ENCODE results near the gene MIA.
A peak's percentile ranks its signal among the peaks of the same experiment; 100 is the strongest.
"Not testable (repeated sequence)": the region's sequence is repeated elsewhere in the genome, so short reads cannot be mapped to it uniquely, and the experiment has no call there.

The MIA gene

DNA sequence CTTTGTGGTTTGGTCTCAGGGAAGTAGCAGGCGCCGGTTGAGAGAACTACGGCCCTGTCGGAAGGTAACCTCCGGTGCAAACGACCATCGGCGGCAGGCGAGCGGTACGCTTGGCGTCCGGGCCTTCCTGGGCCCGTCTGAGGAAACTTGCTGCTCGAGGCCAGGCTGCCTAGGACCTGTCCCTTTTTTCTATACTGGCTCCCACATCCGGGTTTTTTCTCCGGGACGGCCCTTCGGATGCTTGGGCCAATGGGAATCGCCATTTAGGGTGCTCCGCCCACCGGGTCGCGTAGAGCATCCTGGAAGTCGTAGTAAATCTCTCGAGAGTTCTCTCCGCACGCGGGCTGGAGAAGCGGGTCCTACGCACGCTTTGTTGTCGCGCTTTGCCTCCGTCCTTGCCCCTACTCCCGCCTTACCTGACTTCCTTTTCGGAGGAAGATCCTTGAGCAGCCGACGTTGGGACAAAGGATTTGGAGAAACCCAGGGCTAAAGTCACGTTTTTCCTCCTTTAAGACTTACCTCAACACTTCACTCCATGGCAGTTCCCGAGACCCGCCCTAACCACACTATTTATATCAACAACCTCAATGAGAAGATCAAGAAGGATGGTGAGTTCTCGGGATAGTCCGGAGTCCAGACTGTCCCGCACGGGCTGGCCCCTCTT is 24.3 kb upstream of the MIA start, which contains the start of gene SNRPA:
SNRPA (plus strand) TSS at position 330 of the 664 bp plus-strand sequence; CDS start at position 536, 206 bp downstream.
- peak; percentile 98 for DNase-seq (ENCODE audit: low spot score)

DNA sequence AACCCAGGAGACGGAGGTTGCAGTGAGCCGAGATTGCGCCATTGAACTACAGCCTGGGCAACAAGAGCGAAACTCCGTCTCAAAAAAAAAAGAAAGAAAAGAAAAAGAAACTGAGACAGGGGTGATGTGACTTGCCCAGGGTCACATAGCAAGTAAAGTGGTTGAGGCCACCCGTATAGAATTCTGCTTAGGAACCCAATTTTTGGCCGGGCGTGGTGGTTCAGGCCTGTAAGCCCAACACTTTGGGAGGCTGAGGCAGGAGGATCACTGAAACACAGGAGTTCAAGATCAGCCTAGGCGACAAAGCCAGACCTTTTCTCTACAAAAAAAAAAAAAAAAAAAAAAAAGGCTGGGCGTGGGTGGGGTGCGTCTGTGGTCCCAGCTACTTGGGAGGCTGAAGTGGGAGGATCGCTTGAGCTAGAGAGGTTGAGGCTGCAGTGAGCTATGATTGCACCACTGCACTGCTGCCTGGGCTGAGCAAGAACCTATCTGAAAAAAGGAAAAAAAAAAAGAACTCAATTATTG is 23.0 kb upstream of the MIA start:
- DNase-seq (ENCODE audit: low spot score): no peak

DNA sequence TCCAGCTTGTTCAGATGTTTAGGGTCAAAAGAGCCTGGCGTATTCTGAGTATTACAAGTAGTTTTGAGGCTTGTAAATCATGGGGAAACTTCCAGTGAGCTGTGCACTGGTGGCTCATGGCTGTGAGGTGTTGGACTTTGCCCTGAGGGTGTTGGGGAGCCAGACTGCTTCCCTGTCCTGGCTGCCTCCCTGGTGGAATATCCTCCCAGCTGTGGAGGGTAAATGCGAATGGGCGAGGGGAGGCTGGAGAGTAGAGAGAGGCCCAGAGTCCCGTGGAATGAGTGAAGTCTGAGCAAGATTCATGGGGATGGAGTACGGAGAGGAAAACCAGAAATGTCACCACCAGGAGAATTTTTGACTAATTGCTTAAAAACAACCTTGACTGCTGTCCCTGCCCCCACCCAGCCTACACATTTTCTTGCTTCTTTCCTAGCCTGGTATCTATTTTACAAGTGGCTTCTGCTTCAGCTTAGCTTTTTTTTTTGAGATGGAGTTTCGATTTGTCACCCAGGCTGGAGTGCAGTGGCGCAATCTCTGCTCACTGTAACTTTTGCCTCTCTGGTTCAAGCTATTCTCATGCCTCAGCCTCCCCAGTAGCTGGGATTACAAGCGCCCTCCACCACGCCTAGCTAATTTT is 20.6 kb upstream of the MIA start:
- no peak for DNase-seq (ENCODE audit: low spot score)

DNA sequence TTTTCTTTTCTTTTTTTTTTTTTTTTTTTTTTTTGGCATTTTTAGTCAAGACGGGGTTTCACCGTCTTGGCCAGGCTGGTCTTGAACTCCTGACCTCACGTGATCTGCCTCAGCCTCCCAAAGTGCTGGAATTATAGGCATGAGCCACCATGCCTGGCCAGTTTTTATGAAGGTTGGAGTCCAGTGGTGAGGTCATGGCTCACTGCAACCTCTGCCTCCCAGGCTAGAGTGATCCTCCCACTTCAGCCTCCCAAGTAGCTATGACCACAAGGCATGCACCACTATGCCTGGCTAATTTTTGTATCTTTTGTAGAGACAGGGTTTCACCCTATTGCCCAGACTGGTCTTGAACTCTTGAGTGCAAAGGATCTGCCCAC is 20.1 kb upstream of the MIA start:
- no peak for DNase-seq (ENCODE audit: low spot score)

DNA sequence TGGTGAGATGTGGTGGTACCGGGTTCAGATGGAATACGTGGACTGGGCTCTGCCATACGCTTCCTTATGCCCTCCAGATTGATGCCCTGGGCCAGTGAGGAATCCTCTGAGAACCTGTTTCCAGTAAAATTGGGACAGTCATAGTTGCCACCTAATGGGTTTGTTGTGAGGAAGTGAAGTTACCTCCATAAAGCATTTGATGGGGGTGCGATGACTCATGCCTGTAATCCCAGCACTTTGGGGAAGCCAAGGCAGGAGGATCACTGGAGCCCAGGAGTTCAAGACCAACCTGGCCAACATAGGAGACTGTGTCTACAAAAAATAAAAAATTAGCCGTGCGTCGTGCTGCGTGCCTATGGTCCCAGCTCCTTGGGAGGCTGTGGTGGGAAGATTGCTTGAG is 19.5 kb upstream of the MIA start:
- DNase-seq (ENCODE audit: low spot score): no peak

DNA sequence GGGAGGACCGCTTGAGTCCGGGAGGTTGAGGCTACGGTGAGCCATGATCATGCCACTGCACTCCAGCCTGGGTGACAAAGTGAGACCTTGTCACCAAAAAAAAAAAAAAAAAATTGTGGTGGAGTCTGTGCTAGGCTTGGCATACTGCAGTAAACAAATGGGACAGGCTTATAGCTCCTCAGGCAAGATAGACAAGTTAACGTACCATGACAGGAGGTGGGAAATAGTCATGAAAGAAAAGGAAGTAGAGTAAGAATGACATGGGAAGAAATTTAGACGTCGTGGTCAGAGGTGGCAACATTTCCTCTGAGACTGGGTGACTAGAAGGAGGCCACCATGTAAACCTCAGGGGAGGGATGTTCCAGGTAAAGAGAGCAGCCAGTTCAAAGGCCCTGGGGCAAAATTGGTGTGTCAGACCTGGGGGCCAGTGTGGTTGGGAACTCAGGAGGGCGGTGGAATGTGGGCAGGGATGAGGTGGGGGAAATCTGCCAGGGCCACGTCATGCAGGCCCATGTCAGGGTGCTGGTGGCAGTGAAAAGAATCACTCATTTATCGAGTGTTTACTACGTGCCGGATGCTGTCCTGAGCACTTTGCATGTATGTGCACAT is 18.7 kb upstream of the MIA start:
- DNase-seq (ENCODE audit: low spot score): no peak

DNA sequence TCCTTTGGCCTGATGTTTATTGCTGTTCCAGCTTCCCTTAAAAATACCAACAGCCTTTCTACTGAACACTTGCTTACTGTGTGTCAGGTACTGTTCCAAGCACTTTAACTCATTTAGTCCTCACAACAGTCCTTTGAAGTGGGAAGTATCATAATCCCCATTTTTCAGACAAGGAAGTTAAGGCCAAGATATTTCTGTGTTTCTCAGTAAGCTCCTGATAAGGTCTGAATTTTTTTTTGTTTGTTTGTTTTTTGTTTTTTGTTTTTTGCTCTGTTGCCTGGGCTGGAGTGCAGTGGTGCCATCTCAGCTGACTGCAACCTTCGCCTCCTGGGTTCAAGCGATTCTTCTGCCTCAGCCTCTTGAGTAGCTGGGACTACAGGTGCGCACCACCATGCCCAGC is 16.8 kb upstream of the MIA start:
- DNase-seq (ENCODE audit: low spot score): no peak

DNA sequence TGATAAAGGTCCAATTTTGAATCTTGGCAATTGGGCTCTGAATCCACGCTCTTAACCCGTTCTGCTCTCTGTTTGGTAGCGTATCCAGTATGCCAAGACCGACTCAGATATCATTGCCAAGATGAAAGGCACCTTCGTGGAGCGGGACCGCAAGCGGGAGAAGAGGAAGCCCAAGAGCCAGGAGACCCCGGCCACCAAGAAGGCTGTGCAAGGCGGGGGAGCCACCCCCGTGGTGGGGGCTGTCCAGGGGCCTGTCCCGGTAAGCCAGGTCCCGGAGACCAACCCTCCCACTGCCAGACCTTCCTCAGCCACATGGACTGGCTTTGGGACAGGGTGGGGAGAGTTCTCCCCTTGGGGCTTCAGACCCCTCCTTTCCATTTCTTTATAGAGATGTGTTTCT is 16.0 kb upstream of the MIA start:
- DNase-seq (ENCODE audit: low spot score): no peak

DNA sequence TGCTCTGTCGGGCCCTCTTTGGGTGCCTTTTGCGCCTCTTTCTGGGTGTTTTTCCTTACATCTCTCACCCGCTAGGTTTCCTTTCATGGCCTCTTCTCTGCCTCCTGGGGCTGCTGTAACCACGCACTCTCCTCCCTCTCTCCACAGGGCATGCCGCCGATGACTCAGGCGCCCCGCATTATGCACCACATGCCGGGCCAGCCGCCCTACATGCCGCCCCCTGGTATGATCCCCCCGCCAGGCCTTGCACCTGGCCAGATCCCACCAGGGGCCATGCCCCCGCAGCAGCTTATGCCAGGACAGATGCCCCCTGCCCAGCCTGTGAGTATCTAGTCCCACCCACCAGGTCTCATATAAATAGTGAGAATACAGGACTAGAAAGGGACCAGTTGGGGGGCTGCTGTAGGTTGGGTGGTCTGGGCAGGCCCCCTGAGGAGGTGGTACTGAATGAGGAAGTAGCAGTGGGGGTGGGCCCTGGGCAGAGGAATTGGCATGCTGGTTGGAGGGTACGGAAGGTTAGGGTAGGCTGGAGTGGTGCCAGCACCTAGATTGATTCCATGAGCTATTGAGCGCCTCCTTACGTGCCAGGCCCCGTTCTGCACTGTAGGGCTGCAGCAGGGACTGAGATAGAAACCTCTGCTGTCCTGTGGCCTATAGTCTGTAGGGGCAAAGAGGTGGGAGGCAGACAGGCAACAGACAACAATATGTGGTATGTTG is 12.4 kb upstream of the MIA start:
- DNase-seq (ENCODE audit: low spot score): no peak

DNA sequence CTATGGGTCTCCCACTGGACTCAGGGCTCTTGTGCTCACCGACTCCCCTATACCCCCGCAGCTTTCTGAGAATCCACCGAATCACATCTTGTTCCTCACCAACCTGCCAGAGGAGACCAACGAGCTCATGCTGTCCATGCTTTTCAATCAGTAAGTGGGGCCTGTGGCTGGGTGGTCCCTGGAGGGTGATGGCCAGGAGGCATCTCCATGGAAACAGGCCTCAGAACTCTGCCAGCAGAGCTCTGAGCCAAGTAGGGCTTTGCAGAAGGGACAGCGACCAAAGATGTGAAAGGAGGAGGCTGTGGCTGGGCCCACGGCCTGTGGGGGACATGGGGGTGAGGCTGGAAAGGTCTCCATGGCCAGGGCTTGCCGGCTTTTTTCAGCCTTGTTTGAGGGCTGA is 11.8 kb upstream of the MIA start:
- DNase-seq (ENCODE audit: low spot score): no peak

DNA sequence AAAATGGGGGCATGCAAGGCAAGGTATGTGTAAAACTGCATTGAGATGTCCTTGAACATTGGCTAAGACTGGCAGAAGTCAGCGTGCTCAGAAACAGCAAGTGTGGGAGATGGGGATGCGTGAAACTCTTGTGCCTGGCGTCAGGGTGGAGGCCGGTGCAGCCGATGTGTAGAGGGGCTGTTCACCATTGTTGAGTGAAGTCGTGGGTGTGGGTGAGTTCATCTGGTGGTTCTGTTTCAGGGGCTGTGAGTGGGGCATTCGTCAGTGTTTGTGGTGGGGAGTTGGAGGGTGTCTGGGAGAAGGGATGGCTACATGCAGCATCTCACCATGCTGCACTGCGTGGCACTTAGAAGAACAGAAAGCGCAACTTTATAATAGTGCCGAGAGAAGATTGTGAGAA is 11.4 kb upstream of the MIA start:
- no peak for DNase-seq (ENCODE audit: low spot score)

DNA sequence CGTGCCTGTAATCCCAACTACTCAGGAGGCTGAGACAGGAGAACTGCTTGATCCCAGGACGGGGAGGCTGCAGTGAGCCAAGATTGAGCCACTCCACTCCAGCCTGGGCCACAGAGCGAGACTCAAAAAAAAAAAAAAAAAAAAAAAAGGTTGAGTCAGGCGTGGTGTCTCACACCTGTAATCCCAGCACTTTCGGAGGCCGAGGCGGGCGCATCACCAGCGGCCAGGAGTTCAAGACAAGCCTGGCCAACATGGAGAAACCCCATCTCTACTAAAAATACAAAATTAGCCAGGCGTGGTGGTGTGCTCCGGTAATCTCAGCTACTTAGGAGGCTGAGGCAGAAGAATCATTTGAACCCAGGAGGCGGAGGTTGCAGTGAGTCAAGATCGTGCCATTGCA is 8.9 kb upstream of the MIA start:
- not testable (repeated sequence) for DNase-seq (ENCODE audit: low spot score)

DNA sequence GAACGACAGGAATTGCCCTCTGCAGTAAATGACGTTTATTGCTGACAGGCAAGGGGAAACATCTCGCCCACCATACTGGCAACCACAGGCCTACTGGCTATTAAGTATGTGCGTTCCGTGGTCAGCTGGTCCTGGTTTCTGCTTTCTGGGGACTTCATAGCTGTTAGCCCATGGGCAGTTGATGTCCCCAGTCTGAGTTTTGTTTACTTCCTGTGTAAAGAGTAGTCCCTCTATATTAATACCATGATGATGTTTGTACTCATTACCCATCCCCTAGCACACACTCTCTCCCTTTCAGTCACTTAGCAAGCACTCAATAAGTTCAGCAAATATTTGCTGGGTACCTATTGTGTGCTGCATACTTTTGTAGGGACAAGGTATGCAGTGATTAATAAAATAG is 6.5 kb upstream of the MIA start:
- DNase-seq (ENCODE audit: low spot score): no peak

DNA sequence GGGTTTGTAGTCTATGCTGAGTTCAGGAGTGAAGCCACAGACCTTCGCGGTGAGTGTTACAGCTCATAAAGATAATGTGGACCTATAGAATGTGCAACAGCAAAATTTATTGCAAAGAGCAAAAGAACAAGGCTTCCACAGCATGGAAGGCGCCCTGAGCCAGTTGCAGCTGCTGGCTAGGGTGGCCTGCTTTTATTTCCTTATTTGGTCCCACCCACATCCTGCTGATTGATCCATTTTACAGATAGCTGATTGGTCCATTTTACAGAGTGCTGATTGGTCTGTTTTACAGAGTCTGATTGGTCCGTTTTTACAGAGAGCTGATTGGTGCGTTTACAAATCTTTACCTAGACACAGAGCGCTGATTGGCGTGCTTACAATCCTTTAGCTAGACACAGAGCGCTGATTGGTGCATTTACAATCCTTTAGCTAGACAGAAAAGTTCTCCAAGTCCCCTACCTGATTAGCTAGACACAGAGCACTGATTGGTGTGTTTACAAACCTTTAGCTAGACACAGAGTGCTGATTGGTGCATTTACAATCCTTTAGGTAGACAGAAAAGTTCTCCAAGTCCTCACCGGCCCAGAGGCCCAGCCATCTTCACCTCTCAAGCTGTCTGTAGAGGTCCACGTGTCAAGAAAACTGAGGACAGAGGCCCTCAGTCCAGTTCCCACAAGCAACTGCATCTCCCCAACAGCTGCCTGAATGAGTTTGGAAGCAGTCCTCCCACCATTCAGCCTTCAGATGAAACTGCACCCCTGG is 4.0 kb upstream of the MIA start:
- DNase-seq (ENCODE audit: low spot score): not testable (repeated sequence)

DNA sequence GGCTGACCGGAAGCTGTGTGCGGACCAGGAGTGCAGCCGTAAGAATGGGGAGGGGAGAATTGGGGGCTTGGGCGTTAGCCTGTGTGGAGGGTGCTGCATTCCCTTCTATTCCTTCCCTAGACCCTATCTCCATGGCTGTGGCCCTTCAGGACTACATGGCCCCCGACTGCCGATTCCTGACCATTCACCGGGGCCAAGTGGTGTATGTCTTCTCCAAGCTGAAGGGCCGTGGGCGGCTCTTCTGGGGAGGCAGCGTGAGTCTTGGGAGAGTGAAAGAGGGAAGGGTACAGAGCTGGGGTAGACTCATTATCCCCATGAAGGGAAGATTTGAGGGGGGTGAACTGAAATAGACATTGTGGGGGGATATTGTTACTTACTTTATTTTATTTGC is 306 bp downstream of the MIA start:
- DNase-seq (ENCODE audit: low spot score): no peak

DNA sequence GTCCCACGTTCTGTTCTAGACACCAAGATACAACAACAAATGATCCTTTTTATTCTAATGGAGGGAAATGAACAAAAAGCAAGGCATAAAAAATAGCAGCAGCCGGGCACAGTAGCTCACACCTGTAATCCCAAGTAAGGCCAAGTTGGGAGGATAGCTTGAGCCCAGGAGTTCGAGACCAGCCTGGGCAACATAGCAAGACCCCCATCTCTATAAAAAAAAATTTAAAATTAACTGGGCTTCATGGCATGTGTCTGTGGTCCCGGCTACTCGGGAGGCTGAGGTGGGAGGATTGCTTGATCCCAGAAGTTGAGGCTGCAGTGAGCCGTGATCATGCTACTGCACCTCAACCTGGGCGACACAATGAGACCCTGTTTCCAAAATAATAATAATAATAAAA is 1.0 kb downstream of the MIA start:
- DNase-seq (ENCODE audit: low spot score): no peak

DNA sequence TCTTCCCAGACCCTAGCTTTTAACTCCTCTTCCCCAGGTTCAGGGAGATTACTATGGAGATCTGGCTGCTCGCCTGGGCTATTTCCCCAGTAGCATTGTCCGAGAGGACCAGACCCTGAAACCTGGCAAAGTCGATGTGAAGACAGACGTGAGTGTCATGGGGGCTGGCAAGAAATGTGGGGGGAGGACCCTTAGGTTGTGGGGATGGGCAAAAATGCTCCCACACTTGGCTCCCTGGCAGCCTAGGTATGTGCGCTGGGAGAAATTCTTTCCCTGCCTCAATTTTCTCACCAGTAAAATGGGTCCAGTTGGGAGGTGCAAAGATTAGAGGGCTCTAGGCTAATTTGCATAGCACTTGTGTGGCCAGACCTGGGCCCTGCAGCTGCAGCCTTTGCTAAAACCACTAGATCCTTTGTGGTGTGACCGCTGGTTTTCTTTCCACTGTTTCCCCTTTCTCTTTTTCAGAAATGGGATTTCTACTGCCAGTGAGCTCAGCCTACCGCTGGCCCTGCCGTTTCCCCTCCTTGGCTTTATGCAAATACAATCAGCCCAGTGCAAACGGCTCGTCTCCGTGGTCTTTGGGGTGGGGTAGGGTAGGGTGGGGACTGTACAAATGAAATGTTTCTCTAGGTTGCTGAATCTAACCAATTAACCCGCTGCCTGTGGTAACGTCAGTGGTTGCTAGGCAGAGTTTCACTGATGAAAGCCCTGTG is 1.8 kb downstream of the MIA start:
- DNase-seq (ENCODE audit: low spot score): peak; percentile 87

DNA sequence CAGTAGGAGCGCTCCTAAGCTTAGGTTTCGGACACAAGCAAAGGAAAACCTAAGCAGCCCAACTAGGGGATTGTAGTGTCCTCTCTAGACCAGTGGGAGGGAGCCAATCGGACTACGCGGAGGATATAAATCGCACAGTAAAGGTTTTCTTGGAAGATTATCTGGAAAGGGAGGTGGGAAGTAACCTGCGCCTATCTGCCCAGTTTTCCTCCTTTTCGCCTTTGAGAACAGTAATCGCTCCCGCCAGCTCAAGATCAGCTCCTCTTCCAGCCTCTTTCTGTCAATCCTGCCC is 2.3 kb downstream of the MIA start:
- DNase-seq (ENCODE audit: low spot score): no peak

DNA sequence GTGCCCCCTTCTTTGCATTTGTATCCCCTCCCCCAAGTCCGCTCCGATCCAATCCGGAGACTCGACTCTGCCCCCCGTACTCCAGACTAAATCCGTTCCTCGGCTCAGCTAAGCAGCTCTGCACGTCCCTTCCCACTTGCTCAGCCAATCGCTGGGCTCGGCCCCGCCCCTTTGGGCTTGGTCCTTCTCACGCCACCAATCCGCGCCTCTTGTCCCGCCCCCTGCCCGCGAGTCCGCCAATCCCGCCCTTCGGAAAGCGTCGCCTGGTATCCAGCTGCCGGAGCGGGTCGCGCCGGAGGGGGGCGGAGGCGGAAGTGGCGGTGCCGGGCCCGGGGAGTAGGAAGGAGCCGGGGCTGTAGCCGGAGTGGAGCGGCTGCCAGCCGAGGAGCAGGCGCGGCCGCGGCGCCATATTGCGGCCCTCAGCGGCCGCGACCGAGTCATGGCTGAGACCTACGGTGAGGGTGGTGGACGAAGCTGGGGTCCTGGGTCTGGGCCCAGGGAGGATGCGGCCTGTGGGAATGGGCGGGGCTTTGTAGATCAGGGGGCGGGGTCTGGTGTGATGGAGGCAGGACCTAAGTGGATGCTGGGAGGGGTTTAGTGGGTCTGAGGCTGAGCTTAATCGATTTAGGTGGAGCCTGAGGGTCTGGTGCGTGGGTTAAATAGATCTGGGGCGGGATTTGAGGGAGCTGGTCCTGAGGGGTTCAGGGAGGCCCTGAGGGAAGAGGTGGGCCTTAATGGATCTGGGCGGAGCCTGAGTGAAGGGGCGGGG is 2.8 kb downstream of the MIA start, which contains the start of gene RAB4B:
RAB4B (plus strand) TSS at position 311 of the 769 bp plus-strand sequence; CDS start at position 440, 129 bp downstream.
- DNase-seq (ENCODE audit: low spot score): peak; percentile 98

DNA sequence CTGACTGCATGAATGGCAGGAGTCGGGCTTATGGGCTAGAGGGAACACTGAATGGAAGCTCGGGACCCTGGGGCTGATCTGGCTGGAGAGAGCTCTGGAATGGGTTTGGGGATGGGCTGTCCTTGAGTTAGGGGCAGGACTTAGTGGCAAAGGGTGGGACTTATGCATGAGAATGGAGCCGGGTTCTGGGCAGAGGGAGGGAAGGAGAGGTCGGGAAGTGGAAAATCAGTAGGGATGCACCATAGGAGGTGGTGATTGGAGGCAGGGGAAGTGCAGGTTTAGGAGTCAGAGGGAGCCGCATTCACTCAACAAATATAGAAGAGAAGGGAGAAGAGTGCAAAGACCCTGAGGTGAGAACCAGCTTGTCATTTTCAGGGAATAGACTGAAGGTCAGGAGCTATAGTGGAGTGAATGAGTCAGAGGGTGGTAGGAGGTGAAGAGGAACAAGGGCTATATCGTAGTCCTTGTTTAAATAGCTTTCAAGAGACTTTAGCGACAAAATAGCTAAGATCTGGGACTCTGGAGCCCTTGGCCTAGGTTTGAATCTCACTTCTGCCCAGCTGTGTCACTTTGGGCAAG is 3.5 kb downstream of the MIA start:
- no peak for DNase-seq (ENCODE audit: low spot score)
